MV-4-11 (cell line): Measurements from ENCODE around the gene CCDC33.

Experiments used
- DNase-seq: peaks from one replicate; lab custom pipeline; 2025; lab: John Stamatoyannopoulos, UW

Gene CCDC33

GRCh38 chr15:74289671-74290070 is 53.5 kb downstream of the CCDC33 start:
- DNase-seq: no peak

DNA sequence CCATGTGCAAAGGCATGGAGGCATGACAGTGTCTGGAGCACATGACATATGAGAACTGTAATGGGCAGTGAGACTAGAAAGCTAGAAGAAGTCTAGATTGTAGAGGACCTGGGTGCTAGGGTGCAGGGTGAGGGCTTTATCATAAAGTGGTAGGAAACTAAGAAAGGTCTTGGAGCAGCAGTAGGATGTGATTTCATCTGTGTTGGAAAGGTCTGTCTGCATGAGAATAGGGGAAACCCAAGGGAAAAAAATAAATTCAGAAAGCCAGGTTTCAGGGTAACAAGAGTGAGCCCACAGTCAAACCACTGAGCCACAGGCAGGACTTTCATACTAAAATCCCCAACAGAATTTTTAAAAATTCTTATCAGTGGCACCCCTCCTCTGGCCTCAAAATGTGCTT is 54.5 kb downstream of the CCDC33 start:
- DNase-seq: no peak

DNA sequence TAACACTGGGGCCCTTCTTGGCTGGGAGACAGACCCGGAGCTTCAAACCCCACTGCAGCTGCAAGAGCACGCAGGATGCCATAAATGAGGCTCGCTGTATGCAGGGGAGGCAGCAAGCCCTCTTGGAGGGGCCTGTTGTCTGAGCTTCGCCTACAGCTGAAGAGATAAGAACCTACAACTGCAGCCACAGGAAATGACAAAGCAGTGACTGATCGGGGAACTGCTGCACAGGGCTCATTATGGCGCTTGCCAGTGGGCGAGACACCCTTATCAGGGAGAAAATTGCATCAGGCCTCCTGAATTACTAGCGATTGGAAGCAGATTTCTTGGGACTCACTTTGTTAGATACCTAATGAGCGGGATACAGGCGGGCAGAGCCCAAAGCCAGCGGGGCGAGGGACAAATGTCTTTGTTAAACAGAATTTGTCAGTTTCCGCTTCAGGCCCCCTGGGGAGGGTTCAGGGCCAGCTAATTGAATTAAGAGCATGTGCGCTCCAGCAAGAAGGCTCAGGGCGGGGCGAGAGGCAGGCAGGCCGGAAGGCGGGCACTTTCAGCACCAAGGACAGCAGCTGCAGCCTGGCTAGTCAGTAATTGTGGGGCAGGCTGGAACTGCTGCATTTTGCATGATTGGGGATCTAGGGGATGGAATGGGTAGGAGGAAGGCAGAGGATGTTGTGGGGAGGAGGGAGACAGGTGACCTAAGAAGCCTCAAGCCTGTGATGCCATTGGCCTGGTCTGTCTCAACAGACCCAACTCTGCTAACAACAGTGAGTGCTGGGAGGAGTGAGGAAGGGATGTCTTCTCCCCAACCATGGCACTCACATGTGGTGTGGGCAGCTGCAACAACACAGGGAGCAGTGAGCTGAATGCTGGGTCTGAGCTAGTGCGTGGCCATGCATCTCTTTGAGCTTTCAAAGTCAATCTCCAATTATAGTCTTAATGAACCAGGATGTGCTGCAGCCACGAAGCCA is 55.3 kb downstream of the CCDC33 start:
- peak; percentile 46 for DNase-seq

- DNase-seq: no peak
Measured at GRCh38 chr15:74293021-74293810, 57.1 kb downstream of the CCDC33 start.

- DNase-seq: no peak
Measured at GRCh38 chr15:74294010-74294409, 57.9 kb downstream of the CCDC33 start.

DNA sequence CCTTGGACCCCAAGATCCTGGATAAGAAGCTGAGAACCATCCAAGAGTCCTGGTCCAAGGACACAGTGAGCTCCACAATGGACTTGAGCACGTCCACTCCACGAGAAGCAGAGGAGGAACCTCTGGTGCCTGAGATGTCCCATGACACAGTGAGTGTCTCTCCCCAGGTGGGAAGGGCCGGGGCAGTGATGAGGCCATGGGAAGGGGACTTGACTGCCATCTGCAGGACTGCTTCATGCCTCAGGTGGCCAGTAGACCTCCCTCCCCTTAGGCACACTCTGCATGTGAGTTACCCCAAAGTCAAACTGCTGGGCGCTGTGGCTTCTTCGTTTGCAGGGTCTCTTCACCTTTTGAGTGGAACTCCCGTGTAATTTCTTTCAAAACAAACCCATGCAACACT is 59.7 kb downstream of the CCDC33 start:
- DNase-seq: no peak

DNA sequence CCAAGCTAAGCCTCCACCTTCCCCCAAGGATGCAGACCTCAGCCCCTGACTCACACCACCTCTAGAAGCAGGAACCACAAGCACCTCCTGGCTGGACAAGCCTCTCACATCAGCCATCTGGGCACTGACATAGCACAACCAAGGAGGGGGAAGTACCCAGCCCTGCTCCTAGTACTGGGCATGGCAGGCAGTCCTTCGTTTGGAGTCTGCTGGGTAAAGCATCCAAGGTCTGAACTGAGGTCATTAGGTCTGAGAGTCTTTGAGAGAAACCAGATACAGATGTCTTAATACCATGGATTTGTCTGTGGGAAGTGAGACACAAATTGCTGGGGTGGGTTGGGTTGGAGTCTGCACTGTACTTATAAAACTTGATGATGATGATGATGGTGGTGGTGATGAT is 61.8 kb downstream of the CCDC33 start:
- no peak for DNase-seq

GRCh38 chr15:74300057-74300795 is 64.1 kb downstream of the CCDC33 start:
- DNase-seq: no peak

DNA sequence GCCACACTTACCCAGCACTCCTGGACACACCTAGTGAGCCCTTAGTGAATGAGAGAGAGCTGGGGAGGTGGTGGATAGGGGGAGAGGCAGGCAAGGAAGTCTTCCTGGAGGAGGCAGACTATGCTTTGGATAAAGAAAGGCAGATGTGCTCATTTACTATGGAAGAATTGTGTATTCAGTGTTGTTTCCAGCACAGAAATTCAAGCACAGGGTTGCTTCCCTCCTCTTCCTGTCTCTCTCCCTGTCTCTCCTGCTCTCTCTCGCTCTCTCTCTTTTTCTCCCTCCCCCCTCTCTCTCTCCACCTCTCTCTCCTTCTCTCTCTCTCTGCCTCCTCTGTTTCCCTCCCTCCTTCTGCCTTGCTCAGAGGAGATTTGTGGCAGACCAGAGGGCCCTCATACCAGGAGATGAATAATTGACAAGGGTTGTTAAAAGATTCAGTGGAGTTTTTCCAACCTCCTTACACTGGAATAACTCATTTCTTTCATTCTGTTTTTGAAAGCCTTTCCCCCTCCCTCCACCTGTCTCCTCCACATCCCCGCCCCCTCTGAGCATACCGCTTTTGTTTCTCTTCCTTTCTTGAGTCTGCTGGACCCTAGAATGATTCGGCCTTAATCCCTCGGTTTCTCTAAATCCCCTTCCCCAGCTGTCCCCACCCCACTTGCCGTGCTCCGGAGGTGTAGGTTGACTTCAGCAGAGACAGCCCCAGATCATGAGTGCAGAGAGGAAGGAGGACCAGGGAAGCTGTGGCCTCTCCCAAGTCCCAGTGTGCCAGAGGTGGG is 65.6 kb downstream of the CCDC33 start:
- no peak for DNase-seq

DNA sequence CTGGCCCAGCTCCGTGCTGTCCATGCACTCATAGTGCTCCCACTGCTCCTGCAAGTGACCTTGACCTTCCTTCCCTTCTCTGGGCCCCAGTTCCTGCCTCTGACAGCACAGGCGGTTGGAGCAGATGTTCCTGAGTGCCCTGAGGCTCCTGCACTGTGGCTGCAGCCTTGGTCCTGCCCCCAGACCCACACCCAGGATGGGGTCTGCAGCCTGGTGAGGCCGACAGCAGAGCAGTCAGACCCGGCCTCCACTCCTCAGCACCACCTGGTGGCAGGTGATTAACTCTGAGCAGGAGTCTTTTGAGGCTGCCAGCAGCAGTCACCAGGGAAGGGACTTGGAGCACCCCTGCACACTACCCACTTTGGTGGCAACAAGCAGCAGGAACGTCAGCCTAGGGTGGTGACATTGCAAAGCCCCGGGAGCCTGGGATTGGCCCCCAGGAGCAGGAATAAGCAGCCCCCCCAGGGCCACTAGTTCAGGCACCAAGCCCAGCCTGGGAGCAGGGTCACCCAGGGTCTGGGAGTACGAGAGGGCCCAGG is 66.8 kb downstream of the CCDC33 start:
- DNase-seq: no peak

DNA sequence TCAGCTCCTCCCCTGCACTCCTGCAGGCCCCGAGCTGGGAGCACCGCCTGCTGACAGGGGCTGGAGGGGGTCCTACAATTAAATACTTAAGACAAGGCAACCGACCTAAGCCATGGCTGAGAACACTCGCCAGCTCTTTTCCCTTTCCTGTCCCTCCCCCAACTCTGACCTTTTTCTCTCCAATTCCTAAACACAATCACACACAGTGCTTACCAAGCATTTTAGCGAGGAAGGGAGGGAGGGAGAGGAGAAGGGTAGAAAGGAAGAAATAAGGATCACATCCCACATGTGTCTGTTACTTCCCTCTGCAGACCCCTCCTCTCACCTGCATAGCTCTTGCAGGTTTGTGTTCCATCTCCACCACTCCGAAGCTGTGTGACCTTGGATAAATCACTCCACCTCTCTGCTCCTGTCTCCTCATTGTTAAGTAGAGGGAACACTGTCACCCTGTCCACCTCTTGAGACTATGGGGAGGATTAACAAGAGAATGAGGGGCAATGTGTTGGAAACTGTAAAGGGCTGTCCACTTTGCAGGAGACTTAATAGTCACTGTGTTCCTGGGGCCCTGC is 67.7 kb downstream of the CCDC33 start:
- DNase-seq: no peak

DNA sequence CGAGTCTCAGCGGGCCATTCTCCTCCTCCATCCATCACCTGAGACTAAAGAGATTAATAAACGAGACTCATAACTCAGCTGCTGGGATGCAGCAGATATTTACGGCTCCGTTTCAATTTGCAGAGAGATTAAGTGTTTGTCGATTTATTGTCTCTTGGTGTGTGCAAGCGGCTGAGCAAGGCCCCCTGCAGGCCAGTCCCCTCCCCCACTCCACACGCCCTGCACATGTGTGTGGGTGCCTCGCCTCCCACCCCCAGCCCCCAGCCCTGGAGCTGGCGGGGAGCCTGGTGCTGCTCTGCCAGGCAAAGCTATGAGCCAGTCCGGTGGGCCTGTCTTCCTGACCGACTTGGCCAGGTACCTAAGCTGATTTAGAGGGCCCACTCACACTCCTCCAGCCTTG is 68.3 kb downstream of the CCDC33 start:
- no peak for DNase-seq

DNA sequence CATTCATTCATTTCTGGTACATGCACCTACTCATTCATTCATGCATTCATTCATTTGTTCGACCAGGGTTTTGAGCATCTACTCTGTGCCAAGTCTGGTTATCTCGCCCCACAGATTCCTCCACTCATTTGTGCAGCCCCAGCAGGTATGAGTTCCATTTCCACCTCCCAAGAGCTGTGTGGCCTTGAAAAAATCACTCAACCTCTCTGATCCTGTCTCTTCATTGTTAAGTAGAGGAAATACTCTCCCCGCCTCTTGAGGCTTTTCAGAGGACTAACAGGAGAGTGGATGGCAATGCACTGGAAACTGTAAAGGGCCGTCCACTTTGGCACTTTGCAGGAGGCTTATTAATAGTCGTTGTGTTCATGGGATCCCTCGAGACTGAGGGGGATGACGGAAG is 69.6 kb downstream of the CCDC33 start:
- DNase-seq: no peak

GRCh38 chr15:74306781-74307217 is 70.7 kb downstream of the CCDC33 start:
- no peak for DNase-seq

GRCh38 chr15:74307827-74308811 is 72.0 kb downstream of the CCDC33 start:
- DNase-seq: peak; percentile 13

DNA sequence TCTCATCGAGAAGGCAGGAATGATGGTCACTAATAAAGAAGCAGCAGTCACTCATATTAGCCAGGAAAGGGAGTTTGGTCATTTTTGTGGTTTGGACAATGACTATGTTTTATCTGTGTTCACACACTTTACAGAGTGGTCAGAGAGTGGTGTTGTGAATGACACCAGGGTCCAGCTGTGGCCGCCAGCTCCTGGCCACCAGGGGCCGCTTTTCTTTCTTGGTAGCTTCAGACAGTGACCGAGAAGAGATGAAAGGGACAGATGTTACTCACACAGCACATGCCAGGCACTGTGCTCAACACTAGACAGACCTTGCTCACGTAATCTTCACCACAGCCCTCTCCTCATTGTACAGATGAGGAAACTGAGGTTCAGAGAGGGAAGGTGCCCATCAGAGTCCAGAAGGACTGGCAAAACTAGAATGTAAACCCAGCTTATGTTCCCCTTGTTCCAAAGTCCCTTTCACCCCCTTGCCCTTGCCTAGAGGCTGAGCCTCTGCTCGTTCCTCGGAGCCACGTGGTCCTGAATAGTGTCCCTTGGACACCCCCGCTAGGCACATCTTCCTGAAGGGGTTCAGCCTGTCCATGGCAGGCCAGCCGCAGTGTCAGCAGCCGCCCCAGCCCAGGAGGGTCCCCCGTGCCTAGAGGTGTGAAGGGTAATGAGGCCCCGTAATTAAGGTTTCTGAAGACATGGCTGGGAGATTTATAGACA is 75.8 kb downstream of the CCDC33 start:
- DNase-seq: no peak

DNA sequence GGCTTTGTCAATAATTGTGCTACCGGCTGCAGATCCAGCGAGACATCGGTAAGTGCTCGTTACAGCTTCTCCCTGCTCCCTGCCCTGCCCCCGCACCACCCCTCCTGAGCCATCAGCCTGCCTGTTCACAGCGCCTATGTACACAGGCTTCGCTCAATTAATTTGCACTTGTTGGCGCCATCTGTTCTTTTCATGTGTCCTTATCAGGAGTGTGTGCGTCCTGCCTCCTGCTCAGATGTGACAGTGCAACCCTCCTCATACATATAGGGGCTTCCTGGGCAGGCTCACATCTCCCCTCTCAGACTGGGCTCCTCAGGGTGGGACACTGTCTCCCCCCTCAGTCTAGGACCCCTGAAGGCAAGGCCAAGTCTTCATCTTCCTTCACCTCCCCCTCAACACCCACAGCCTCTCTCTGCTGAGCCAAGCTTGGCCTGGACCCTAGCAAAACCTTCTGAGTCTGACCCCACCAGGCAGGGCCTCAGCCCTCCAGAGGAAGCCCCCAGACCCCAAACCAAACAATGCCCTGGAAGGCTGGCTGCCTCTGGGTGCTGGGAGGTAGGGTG is 76.4 kb downstream of the CCDC33 start:
- no peak for DNase-seq

DNA sequence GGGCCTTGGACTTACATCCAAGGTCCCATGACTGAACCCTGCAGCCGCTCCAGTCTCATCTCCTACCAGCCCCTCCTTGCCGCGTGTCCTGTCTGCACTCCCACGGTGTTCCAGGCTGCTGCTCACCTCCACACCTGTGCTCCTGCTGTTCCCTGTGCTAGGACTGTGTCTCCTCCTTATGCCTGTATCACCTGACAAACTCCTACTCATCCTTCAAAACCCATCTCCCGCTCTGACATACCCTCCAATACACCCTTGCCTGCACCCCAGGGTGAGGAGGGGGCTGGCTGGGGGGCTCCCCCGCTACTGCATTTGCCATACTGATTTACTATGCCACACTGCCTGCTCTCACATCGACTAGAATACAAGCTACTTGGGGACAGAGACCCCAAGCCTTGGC is 77.8 kb downstream of the CCDC33 start:
- DNase-seq: no peak
